Measurements from ENCODE around the gene ANP32E.

- TF ChIP-seq CTCF (IDR thresholded peaks at IDR 0.05) (no peak), POLR2AphosphoS5 (IDR thresholded peaks at IDR 0.05; ENCODE audit: insufficient read depth in 1 of 2, low read depth in 1 of 2) (no peak)
These were observed 39.5 kb downstream of the ANP32E start for GRCh38 chr1:150196417-150196816.

Data from vagina (tissue), 2 donors.